ENCODE results near the gene CCL22. TPM values are rescaled to one million over a fixed set of nuclear protein-coding genes. Genes with fewer than 3 reads are reported as not detected.

The CCL22 gene
- total RNA-seq, 1 experiment from 2014 or later = 0.66 TPM

DNA sequence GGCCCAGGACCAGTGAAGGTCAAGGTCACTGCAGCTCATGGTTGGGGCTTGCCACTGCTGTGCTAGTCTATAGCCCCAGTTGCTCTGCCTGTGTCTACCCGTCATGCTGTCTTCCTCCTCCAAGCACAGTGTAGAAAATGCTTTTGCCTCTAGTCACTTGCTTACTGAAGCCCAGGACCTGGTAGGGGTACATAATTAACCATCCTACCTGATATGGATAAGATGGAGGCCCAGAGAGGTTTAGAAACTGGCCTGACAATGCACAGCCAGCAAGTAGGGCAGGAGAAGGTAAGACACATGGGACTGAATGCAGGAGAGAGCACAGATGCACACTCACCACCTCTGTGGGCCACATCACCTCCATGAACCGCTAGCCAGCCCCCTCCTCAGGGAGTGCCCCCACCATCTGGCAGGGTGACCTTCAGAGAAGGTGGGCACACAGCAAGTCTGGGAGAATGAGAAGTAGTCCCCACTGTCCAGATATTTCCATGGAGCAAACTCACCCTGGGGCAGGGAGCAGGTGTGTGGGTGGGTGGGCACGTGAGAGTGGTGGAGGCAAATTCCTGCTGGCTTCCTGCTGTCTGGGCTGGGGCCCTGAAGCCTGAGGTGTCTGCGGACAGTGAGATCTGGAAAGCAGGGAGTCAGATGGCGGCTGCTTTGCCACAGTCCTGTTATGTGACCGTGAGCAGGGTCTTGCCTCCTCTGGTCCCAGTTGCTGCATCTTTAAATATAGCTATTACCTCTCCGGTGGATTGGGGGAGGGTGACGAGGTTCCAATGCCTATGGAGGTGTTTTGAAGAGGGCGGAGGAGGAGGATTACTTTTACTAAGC is 14.7 kb downstream of the CCL22 start:
- H3K36me3 ChIP-seq (ENCODE audit: control insufficient read depth in 1 of 2, insufficient read depth in 2 of 2, low read length in 2 of 2) = no peaks in the 10 kb centered on the region
- H2AFZ ChIP-seq (ENCODE audit: low read depth, low read length, poor library complexity, severe bottlenecking) = no peak overlapping the region
- no peaks in the 10 kb centered on the region for H3K9me3 ChIP-seq (ENCODE audit: control insufficient read depth in 1 of 2, insufficient read depth in 1 of 2, low read depth in 1 of 2, low read length in 2 of 2)
- H3K9me2 ChIP-seq (ENCODE audit: insufficient read depth) = no peaks in the 10 kb centered on the region
- ATAC-seq = no peak
- no peak overlapping the region for H3K27ac ChIP-seq (ENCODE audit: low read depth, low read length)
- no TSS peak for BruUV-seq (replicated peaks)
- no peaks in the 10 kb centered on the region for H3K27me3 ChIP-seq (ENCODE audit: insufficient read depth, low read length)
- intact Hi-C loops (cut with micrococcal nuclease) = no loop called here
- no peaks in the 10 kb centered on the region for H3K79me2 ChIP-seq (ENCODE audit: insufficient read depth, low read length)
- ChIA-PET CTCF (no interaction called here), RAD21 (ENCODE audit: low non-redundant PET in 1 of 2, low total read pairs in 2 of 2, uncharacterized antibody in 2 of 2, unreplicated experiment in 2 of 2) (no interaction called here), POLR2A (no interaction called here)
- H3K4me3 ChIP-seq (replicated peaks in 1 of 2; ENCODE audit: low read depth in 1 of 2, low read length in 2 of 2) = no peak overlapping the region
- no peak for TF ChIP-seq POLR2AphosphoS5 (IDR thresholded peaks at IDR 0.05; ENCODE audit: low read depth, low read length)
- TF ChIP-seq POLR2A (IDR thresholded peaks at IDR 0.05; ENCODE audit: borderline replicate concordance, extremely low read depth, insufficient read depth, insufficient read length) = no peak
- TF ChIP-seq EGR1 (IDR thresholded peaks at IDR 0.05; ENCODE audit: low read depth) = no peak
- TF ChIP-seq FOSL1 (IDR thresholded peaks at IDR 0.05; ENCODE audit: low read depth) = no peak
- TF ChIP-seq SIN3A (IDR thresholded peaks at IDR 0.05; ENCODE audit: low read depth) = no peak
- TF ChIP-seq, protein P1, sequence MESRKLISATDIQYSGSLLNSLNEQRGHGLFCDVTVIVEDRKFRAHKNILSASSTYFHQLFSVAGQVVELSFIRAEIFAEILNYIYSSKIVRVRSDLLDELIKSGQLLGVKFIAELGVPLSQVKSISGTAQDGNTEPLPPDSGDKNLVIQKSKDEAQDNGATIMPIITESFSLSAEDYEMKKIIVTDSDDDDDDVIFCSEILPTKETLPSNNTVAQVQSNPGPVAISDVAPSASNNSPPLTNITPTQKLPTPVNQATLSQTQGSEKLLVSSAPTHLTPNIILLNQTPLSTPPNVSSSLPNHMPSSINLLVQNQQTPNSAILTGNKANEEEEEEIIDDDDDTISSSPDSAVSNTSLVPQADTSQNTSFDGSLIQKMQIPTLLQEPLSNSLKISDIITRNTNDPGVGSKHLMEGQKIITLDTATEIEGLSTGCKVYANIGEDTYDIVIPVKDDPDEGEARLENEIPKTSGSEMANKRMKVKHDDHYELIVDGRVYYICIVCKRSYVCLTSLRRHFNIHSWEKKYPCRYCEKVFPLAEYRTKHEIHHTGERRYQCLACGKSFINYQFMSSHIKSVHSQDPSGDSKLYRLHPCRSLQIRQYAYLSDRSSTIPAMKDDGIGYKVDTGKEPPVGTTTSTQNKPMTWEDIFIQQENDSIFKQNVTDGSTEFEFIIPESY (IDR thresholded peaks at IDR 0.05; ENCODE audit: extremely low read depth, insufficient replicate concordance, low read length) = no peak
- TF ChIP-seq JUND (IDR thresholded peaks at IDR 0.05) = no peak
- TF ChIP-seq, protein P2, sequence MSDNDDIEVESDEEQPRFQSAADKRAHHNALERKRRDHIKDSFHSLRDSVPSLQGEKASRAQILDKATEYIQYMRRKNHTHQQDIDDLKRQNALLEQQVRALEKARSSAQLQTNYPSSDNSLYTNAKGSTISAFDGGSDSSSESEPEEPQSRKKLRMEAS (IDR thresholded peaks at IDR 0.05) = no peak
- TF ChIP-seq EZH2 (IDR thresholded peaks at IDR 0.05) = no peak
- TF ChIP-seq CEBPB (IDR thresholded peaks at IDR 0.05; ENCODE audit: low read depth) = no peak
- no peak for DNase-seq (ENCODE audit: low read depth, low spot score)
- H3K4me1 ChIP-seq (ENCODE audit: control insufficient read depth in 1 of 2, insufficient read depth in 2 of 2, low read length in 2 of 2) = peaks cover 2 to 16% of the 10 kb centered on the region in 2 experiments; a peak in 3 of 4 replicates
- no peak overlapping the region for H3K9ac ChIP-seq (ENCODE audit: low read length)
- H4K20me1 ChIP-seq (ENCODE audit: insufficient read depth) = no peaks in the 10 kb centered on the region
- no peak overlapping the region for H3K4me2 ChIP-seq (ENCODE audit: low read length)
